M059J (cell line): ENCODE data around the gene SMIM36. TPM values are rescaled to one million over a fixed set of nuclear protein-coding genes. Genes with fewer than 3 reads are reported as not detected.
"Not testable (repeated sequence)": the region's sequence is repeated elsewhere in the genome, so short reads cannot be mapped to it uniquely, and the experiment has no call there.

ENCODE experiments used
- DNase-seq: peaks from one replicate; pipeline ENCODE4 v3.0.0-alpha.2; 2012; ENCODE audit warnings: low read depth
- total RNA-seq: library from RNA; depleted of rRNA; stranded (reverse); fragments of >200 nt; shearing (Covaris generic); gene quantifications from 2 replicates; pipeline ENCODE4 v1.2.3, GENCODE V29; 2014

The SMIM36 gene
- total RNA-seq, 1 experiment from 2014 or later, result not detected

GRCh38 chr17:55435408-55435807 lies 75.8 kb downstream of the SMIM36 start:
- DNase-seq, result no peak

GRCh38 chr17:55434721-55435120 lies 76.5 kb downstream of the SMIM36 start:
- peak; percentile 59 for DNase-seq

DNA sequence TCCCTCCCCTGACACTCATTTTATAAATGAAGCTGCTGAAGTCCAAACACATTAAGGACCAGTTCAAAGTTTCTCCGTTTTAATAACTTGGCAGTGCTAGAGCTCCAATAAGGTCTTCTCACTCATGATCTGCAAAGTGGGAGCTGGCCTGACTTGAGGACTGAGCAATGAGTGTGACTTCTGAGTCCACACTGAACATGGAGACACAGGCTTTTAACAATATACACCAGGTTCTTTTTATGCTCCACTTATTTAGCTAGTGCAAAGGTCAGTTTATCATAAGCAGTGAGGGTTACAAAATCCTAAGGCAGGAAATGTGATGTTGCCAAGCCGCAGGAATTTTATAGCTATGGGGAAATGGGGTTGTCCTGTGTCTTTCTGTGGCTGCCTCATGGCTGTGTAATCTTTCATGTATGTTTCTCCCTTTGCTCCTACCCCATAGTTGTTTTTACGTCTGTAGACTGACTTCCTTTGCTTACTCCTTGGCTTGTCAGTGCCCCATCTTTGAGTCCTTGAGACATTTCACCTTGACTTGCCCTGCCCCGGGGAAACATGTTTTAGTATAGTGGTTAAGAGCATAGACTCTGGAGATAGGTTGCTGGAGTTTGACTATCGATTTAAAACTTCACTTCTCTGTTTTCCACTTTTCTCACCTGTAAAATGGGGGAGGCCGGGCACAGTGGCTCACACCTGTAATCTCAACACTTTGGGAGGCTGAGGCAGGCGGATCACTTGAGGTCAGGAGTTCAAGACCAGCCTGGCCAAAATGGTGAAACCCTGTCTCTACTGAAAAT lies 77.4 kb downstream of the SMIM36 start:
- peak; percentile 95 for DNase-seq

DNA sequence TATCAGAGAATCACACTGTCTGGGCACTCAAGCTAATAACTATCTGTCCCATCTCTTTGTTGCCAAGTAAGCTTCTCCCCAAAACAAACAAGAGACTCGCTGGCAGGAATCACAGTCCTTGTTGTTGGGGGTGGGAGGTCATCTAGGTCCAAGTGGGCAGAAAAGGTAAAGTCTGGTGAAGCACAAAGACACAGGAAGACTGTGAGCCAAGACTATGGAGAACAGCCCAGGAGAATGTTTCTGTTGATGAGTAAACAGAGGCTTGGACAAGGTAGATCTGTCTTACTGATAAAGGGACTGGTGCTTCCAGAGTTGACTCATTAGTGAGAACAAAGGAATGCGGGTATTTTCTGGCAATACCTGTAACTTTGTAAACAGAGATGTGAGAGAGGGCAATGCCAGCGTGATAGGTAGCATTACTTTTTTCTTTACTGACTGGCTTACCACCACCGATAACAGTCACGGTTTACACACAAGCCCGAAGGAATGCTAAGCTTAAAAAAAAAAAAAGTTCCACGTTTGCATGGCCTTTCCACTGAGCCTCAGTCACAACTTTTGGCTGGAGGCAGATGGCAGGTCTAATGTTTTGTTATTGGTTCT lies 78.1 kb downstream of the SMIM36 start:
- DNase-seq, result peak; percentile 86

GRCh38 chr17:55432358-55433028 lies 78.8 kb downstream of the SMIM36 start:
- peak; percentile 77 for DNase-seq

GRCh38 chr17:55431914-55432313 lies 79.3 kb downstream of the SMIM36 start:
- not testable (repeated sequence) for DNase-seq

- DNase-seq, result peak; percentile 29
Observed at GRCh38 chr17:55430541-55431288, 80.5 kb downstream of the SMIM36 start.

DNA sequence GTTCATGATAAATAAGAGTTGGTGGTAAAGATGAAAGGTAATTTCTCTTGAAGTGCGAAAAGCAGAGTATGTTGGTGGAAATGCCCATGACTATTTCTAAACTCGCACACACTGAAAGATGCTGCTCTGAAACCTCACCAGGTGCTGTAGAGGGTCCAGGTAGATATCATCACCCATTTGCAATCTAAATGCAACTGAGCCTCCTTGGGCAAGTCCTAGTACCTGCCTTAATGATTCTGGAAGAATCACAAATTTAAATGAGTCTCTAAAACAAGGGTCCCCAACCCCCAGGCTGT lies 83.7 kb downstream of the SMIM36 start:
- DNase-seq, result no peak

- DNase-seq, result no peak
Observed at GRCh38 chr17:55426851-55427586, 84.2 kb downstream of the SMIM36 start.

DNA sequence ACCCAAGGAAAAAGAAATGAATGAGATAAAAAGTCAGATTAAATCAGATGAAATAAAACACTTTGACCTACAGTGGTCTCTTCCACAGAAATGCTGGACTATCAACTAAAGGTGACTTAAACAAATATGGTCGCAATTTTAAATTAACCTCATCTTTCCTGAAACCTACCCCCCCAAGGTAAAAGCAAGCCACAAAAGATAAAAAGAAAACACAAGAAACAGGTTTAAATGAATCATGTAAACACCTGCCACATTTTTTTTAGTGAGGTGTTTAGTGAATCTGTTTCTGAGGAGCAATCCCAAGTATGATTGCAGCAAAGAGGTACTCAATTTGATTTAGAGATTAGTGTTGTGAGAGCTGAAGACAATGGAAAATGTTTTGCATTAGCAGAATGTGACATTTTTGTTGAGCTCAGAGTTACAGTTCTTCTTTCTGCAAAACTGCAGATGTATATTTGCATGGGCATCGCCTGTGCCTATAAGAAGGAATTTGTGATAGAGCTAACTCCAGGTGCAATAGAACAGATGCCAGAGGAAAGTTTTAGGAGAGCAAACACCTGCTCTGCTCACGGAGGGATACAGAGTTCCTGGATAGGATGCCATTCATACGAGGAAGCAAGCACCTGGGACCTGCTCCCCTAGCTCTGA lies 86.2 kb downstream of the SMIM36 start:
- no peak for DNase-seq

DNA sequence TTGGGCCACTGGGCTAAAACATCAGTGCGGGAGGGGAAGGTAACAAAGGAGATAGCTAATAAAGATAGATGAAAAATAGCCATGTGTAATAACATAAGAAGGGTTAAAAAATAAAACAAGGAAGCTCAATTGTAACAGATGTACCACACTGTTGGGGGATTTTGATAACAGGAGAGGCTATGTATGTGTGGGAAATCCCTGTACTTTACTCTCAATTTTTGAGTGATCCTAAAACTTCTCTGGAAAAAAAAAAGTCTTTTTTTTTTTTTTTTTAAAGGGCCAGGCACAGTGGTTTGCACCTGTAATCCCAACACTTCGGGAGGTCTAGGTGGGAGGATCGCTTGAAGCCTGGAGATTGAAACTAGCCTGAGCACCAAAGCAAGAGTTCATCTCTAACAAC lies 87.7 kb downstream of the SMIM36 start:
- DNase-seq, result no peak

DNA sequence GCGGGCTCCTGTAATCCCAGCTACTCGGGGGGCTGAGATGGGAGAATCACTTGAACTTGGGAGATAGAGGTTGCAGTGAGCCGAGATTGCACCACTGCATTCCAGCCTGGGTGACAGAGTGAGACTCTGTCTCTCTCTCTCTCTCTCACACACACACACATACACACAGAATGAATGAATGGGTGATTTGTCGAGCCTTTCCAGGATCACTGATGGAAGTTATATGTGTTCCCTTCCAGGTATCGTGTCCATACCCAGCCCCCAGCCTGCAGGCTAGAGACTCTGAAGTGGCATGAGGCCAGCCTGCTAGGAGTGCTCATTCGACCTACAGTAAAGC lies 88.5 kb downstream of the SMIM36 start:
- DNase-seq, result not testable (repeated sequence)

- peak; percentile 33 for DNase-seq
Observed at GRCh38 chr17:55421179-55421934, 89.9 kb downstream of the SMIM36 start, which contains the start of gene MMD. MMD (minus strand) TSS chr17:55421835; CDS start chr17:55421695, 140 bp downstream.

GRCh38 chr17:55420776-55421178 lies 90.5 kb downstream of the SMIM36 start:
- peak; percentile 34 for DNase-seq

DNA sequence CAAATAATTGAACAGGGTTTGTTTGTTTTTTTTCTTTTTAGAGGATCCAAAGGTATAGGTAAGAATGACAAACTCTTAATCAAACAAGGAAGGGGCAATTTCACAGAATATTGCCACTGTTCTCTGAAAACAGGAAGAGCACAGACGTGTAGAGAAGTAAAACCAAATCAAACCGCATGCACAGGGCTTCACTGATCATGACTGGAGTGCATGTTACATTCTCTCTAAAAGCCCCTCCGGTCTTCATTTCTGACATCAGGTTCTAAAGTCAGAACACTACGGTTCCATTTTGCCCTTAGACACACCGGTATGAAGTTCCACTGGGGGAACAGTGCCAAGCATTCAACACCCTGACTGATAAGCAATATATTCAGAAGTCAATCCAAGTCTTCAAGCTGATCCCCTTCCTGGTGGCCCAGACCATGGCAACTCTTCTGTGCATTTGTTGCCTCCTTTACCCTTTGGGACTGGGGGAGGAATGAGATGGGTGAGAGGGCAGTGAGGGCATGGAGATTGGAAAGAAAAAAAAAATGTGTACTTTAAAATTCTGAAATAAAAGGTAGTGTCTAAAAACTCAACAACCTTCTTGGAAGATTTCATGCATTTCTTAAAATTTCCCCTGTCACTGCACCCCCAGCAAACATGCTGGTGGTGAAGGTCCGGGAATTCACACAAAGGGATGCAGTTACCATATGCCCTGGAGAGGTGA lies 91.0 kb downstream of the SMIM36 start:
- DNase-seq, result no peak

DNA sequence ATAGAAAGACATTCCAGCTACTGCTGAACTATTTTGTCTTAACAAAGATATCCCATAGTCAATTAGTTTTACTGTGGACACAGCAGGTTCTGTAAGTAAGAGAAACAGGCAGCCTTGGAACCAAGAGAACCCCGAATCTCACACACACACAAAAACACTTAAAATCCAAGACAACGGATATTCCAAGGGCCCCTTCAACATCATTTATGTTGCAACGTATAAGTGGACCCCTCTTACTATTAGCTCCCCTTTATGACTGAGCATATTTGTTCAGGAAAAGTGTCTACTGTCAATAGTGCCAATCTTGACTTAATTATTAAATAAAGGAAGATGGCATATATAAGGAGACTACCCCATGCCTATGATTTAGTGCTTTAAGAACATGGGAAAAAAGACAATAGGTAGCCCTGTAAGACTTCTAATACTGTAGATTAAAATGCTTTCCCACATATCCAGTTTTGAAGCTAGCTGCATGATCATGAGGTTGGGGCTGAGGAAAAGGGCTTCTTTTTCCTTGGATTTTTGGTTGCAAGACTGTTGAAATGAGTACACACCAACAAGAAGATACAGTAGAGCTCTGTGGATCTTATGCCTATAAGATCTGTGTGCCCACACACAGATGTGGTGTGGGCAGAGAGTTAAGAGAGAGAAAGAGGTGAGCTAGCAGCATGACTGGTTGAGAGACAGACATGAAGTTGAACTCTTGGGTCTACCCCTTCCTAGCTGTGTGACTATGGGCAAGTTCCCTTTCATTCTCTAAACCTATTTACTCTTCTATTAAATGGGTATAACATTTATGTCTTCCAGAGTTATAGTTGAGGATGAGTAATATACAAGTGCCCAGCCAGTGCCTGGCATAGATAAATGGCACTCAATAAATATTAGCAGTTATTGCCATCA lies 92.6 kb downstream of the SMIM36 start:
- DNase-seq, result no peak

- DNase-seq, result no peak
Observed at GRCh38 chr17:55417411-55418268, 93.6 kb downstream of the SMIM36 start.
